T-helper 2 cell (primary cell): Measurements from ENCODE around the gene ARMC9.

Experiments used
- DNase-seq, 5 experiments: peaks; one replicate each; pipeline versions ENCODE4 v3.0.0 to v3.0.0-alpha.2; 2012 to 2022

ARMC9 gene

DNA sequence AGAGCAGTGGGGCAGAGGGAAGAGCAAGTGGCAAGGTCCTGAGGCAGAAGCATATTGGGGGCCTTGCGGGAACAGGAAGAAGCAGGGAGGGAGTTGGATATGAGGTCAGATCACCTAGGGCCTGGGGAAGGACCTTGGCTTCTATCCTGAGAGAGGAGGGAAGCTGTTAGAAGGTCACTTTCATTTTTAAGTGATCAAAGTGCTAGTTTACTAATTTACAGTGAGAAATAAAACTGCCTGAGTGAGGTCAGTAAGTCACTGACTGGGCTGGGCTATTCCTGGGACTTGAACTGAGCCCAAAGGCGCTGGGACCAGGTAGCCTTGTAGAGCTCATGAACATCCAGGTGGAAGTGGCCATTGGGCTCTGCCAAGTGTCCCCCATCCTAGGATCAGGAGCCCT lies 120.5 kb downstream of the ARMC9 start:
- no peak for DNase-seq

DNA sequence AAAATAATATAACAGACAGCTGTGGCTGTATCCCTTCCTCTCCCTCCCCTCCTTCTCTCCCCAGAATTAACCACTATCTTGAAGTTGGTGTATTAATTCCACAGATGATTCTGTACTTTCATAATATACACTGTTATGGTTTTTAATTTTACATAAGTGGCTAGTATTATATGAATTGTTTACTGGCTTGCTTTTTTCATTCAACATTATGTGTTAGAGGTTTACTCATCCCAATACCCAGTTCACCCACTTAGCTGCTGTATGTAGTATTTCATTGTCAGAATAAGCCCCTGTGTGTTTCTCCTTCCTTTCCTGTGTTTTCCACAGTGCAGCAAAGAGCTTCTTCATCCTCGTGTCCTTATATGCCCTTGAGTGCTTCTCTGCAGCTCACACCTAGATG lies 121.4 kb downstream of the ARMC9 start:
- no peak for DNase-seq

- no peak for DNase-seq
Observed at GRCh38 chr2:231321021-231321420, 122.6 kb downstream of the ARMC9 start.

DNA sequence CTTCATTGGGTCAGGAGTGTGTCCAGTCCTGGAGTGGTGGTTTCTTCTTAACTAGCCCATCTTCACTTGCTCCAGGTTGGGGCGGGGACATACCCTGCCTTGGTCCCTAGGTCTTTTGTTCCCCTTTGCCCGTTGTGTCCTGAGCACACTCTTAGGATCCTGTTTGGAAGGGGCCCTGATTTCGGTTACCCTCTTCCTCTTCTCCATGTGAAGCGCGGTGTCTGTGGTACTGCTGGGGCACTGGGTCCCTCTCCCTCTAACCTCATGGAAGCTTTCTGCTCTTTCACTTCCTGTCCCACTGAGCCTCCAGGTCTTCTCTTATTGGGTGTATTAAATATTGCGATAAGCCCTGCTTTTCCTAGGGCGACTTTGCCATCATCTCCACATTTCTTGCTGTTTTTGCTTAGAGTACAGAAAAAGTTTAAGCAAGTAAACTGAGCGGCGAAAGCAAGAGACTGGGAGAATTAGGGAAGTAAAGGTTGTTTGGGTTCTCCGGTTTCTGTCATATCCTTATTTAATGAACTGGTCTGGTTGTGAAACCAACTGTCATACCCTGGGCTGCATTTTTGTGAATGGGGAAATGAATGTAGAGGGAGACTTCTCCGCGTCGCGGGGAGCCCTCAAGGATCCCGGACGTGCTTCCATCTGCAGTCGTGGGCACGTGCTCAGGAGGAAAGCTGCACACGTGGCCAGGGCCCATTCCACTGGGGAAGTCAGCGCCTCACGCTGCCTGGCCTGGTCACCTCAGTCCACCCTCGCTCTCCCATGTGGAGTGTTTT lies 123.3 kb downstream of the ARMC9 start:
- DNase-seq: no peak

DNA sequence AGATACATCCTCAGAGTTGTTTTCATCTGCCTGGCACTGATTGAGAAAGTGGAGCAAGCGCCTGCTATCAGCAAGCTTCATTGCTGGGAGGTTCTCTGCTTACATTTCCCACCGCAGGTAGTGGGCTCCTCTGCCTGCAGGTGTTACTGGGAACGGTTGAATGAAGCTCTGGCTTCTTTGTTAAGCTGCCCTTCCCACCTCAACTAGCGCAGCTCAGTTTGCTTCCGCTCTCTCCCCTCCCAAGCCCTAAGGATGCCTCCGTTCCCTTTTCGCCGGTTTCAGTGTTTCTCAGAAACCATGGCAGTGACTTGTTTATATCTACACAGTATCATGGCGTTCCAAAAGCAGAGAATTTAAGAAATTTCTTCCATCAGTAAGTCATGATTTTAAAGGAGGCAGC lies 124.9 kb downstream of the ARMC9 start:
- DNase-seq: no peak

GRCh38 chr2:231325826-231326225 lies 127.4 kb downstream of the ARMC9 start:
- no peak for DNase-seq

- no peak for DNase-seq
Observed at GRCh38 chr2:231326404-231326803, 128.0 kb downstream of the ARMC9 start.

- no peak for DNase-seq
Observed at GRCh38 chr2:231330311-231330710, 131.9 kb downstream of the ARMC9 start.

- no peak for DNase-seq
Observed at GRCh38 chr2:231331533-231331932, 133.1 kb downstream of the ARMC9 start.

- no peak for DNase-seq
Observed at GRCh38 chr2:231332388-231332787, 134.0 kb downstream of the ARMC9 start.

GRCh38 chr2:231332872-231333500 lies 134.6 kb downstream of the ARMC9 start:
- DNase-seq: no peak

GRCh38 chr2:231334179-231334930 lies 135.9 kb downstream of the ARMC9 start:
- DNase-seq: no peak

GRCh38 chr2:231334981-231335380 lies 136.6 kb downstream of the ARMC9 start:
- no peak for DNase-seq

DNA sequence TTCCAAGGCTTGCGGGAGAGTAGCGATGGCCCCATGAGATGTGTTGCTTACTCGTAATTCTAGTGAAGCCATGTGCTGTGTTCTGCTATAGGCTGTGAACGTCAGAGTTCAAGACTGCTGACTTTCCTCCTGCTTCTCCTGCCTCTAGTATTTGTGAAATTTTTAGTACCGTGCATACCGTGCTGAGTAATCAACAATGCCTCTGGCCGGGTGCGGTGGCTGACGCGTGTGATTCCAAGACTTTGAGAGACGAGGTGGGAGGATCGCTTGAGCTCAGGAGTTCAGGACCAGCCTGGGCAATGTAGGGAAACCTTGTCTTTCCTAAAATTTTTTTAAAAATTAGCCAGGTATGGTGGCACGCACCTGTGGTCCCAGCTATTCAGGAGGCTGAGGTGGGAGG lies 137.2 kb downstream of the ARMC9 start:
- no peak for DNase-seq

GRCh38 chr2:231336236-231336635 lies 137.8 kb downstream of the ARMC9 start:
- DNase-seq: no peak

DNA sequence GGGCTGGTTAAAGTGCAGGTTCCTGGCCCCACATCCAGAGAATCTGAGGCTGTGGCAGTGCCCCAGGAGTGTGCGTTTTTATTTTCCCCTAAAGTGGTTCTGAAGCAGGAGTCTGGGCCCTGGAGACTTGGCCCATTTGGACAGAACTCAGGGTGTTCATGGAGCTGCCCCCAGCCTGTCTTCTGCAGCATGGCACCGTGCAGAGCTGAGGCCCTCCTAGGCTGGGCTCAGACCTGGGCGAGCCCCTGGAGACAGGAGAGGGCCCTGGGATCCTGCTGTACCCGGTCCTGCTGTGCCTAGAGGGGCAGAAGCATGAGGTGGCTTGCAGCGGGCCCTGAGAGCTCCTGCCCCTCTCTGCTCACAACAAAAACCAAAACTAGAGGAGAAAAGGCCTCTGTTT lies 138.3 kb downstream of the ARMC9 start:
- no peak for DNase-seq

- DNase-seq: no peak
Observed at GRCh38 chr2:231337807-231338759, 139.7 kb downstream of the ARMC9 start.

DNA sequence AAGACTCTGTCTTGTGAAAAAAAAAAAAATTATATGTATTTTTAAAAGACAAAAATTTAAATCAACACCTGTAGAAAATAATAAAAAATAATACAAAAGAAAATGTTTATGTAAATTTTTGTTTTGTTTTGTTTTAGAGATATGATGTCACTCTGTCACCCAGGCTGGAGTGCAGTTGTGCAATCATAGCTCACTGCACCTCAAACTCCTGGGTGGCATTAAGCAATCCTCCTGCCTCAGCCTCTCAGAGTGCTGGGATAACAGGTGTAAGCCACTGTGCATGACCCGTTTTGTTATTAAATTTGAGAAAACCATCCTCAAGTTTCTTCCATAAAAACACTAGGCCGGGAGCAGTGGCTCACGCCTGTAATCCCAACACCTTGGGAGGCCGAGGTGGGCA lies 140.9 kb downstream of the ARMC9 start:
- DNase-seq: no peak

- no peak for DNase-seq
Observed at GRCh38 chr2:231341100-231341499, 142.7 kb downstream of the ARMC9 start.

DNA sequence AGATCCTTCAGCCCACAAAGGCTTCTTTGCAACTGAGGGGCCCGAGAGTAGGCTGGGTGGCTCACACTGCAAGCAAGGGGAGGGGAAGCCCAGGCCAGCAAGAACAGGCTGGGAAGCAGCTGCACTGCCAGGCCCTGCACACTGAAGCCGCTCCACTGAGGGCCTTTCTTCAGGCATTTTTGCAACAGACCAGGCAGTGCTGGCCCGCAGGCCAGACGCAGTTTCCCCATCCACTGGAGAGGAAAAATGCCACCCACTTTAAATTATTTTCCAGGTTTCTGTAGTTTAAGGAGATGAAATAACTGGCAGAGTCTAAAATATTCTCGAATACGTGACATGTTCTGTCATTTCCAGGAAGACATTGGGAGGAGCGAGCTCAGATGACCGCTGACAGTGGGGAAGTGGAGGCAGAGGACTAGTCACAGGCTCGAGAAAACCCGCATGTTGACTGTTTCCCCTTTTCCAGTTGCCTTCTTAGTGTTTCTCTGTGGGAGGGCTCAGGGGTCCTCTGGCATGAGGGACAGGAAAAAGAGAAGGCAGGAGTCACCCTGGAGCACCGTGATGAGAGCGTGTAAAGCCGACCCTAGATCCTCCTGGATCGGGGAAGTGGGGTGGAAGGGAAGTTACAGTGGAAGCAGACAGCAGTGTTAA lies 143.8 kb downstream of the ARMC9 start:
- DNase-seq: no peak

DNA sequence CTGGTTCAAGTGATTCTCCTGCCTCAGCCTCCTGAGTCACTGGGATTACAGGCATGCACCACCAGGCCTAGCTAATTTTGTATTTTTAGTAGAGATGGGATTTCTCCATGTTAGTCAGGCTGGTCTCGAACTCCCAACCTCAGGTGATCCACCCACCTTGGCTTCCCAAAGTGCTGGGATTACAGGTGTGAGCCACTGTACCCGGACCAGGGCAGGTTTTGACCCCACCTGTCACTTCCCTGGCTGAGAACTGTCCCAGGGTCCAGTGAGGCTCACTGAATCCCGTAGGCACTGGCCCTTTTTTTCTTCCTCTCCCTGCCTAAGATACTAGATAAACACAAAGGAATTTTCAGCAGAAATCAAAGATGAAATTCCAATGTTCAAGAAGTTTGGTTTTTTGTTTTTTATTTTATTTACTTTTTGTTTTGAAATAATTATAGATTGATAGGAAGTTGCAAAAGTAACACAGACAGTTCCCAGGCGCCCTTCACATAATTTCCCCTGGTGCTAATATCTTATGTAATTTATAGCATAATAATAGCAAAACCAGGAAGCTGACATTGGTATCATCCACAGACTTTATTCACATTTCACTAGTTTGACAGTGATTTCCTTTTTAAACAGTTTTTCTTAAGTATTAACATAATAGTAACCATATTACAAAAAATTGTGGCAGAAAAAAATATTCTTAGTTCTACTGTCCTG lies 144.7 kb downstream of the ARMC9 start:
- no peak for DNase-seq
